Measurements from ENCODE around the gene ERFL. TPM values are rescaled to one million over a fixed set of nuclear protein-coding genes. Genes with fewer than 3 reads are reported as not detected.

Gene ERFL
- total RNA-seq, 2 experiments from 2014 or later, result 1.7 to 1.9 TPM

GRCh38 chr19:41933693-41934426, 5.6 kb upstream of the ERFL start:
- no peak for DNase-seq
- CTCF ChIA-PET, result interaction anchor here (0.5 to 1.6 kb wide), 5 partner anchors 12 to 141 kb away, joined by 3 to 7 read pairs (median 4); no protein-coding TSS in a partner anchor
- intact Hi-C loops (cut with DNase I, micrococcal nuclease), result loop anchor here (1.0 to 2.0 kb wide), 3 partner anchors 17 to 61 kb away; no protein-coding TSS in a partner anchor
- Mint-ChIP-seq H3K9me3 (ENCODE audit: low read depth) (no peaks in the 10 kb centered on the region), H3K4me3 (no peak overlapping the region), H3K27me3 (peaks cover 2% of the 10 kb centered on the region), H3K4me1 (peaks cover 43% of the 10 kb centered on the region), H3K27ac (peak overlapping the region; percentile 8), H3K36me3 (ENCODE audit: low read depth) (no peaks in the 10 kb centered on the region)
- POLR2A ChIA-PET, result no interaction called here
- no peak for ATAC-seq

- Mint-ChIP-seq H3K4me3 (no peak overlapping the region), H3K9me3 (ENCODE audit: low read depth) (no peaks in the 10 kb centered on the region), H3K36me3 (ENCODE audit: low read depth) (no peaks in the 10 kb centered on the region), H3K27me3 (peaks cover 2% of the 10 kb centered on the region), H3K27ac (no peak overlapping the region), H3K4me1 (peaks cover 45% of the 10 kb centered on the region)
- intact Hi-C loops (cut with DNase I, micrococcal nuclease), result no loop called here
- CTCF ChIA-PET, result interaction anchor here (1.6 kb wide), 1 partner anchor 13 kb away, joined by 7 read pairs; no protein-coding TSS in a partner anchor
- POLR2A ChIA-PET, result no interaction called here
- no peak for ATAC-seq
- DNase-seq, result no peak
These were observed 4.6 kb upstream of the ERFL start for GRCh38 chr19:41932720-41933332.

- Mint-ChIP-seq H3K27me3 (peaks cover 2% of the 10 kb centered on the region), H3K27ac (no peak overlapping the region), H3K4me3 (no peak overlapping the region), H3K4me1 (peaks cover 45% of the 10 kb centered on the region), H3K9me3 (ENCODE audit: low read depth) (no peaks in the 10 kb centered on the region), H3K36me3 (ENCODE audit: low read depth) (no peaks in the 10 kb centered on the region)
- intact Hi-C loops (cut with DNase I, micrococcal nuclease), result no loop called here
- CTCF ChIA-PET, result no interaction called here
- ATAC-seq (no peak), DNase-seq (no peak)
- POLR2A ChIA-PET, result no interaction called here
These were observed 4.0 kb upstream of the ERFL start for GRCh38 chr19:41932259-41932719.

GRCh38 chr19:41930926-41931592, 2.8 kb upstream of the ERFL start:
- ChIA-PET CTCF (interaction anchor here (0.8 to 1.7 kb wide), 3 partner anchors 15 to 26 kb away, joined by 3 to 8 read pairs (median 3); no protein-coding TSS in a partner anchor), POLR2A (no interaction called here)
- Mint-ChIP-seq H3K27ac (no peak overlapping the region), H3K4me3 (no peak overlapping the region), H3K9me3 (ENCODE audit: low read depth) (no peaks in the 10 kb centered on the region), H3K27me3 (peaks cover 2% of the 10 kb centered on the region), H3K4me1 (peaks cover 39% of the 10 kb centered on the region), H3K36me3 (ENCODE audit: low read depth) (no peaks in the 10 kb centered on the region)
- DNase-seq, result no peak
- intact Hi-C loops (cut with DNase I, micrococcal nuclease), result no loop called here
- ATAC-seq, result no peak

- Mint-ChIP-seq H3K4me1 (peaks cover 35% of the 10 kb centered on the region), H3K27me3 (peaks cover 2% of the 10 kb centered on the region), H3K36me3 (ENCODE audit: low read depth) (no peaks in the 10 kb centered on the region), H3K27ac (no peak overlapping the region), H3K4me3 (no peak overlapping the region), H3K9me3 (ENCODE audit: low read depth) (no peaks in the 10 kb centered on the region)
- CTCF ChIA-PET, result interaction anchor here (1.1 to 1.7 kb wide), 5 partner anchors 12 to 44 kb away, joined by 3 to 8 read pairs (median 3); no protein-coding TSS in a partner anchor
- no peak for ATAC-seq
- intact Hi-C loops (cut with DNase I, micrococcal nuclease), result no loop called here
- no peak for DNase-seq
- POLR2A ChIA-PET, result no interaction called here
These were observed 2.1 kb upstream of the ERFL start for GRCh38 chr19:41930322-41930722.

- Mint-ChIP-seq H3K27me3 (no peaks in the 10 kb centered on the region), H3K36me3 (ENCODE audit: low read depth) (no peaks in the 10 kb centered on the region), H3K9me3 (ENCODE audit: low read depth) (no peaks in the 10 kb centered on the region), H3K4me1 (peaks cover 28% of the 10 kb centered on the region), H3K27ac (no peak overlapping the region), H3K4me3 (peak overlapping the region; percentile 77)
- ChIA-PET CTCF (interaction anchor here (1.1 to 1.7 kb wide), 5 partner anchors 13 to 43 kb away, joined by 3 to 8 read pairs (median 3); no protein-coding TSS in a partner anchor), POLR2A (no interaction called here)
- ATAC-seq, result no peak
- intact Hi-C loops (cut with DNase I, micrococcal nuclease), result loop anchor here (2.0 to 5.0 kb wide), 3 partner anchors 15 to 43 kb away; no protein-coding TSS in a partner anchor
- peak; percentile 9 for DNase-seq
These were observed 1.4 kb upstream of the ERFL start for GRCh38 chr19:41929536-41930071.

GRCh38 chr19:41928754-41929535, 696 bp upstream of the ERFL start:
- Mint-ChIP-seq H3K9me3 (ENCODE audit: low read depth) (no peaks in the 10 kb centered on the region), H3K4me1 (peaks cover 24% of the 10 kb centered on the region), H3K27me3 (no peaks in the 10 kb centered on the region), H3K27ac (peak overlapping the region; percentile 81), H3K36me3 (ENCODE audit: low read depth) (no peaks in the 10 kb centered on the region), H3K4me3 (peak overlapping the region; percentile 77)
- DNase-seq (peak; percentile 56), ATAC-seq (peak; percentile 76)
- ChIA-PET POLR2A (no interaction called here), CTCF (interaction anchor here (1.0 to 1.5 kb wide), 3 partner anchors 14 to 42 kb away, joined by 3 to 4 read pairs (median 3); no protein-coding TSS in a partner anchor)
- intact Hi-C loops (cut with DNase I, micrococcal nuclease), result loop anchor here (2.0 to 5.0 kb wide), 3 partner anchors 14 to 42 kb away; no protein-coding TSS in a partner anchor

- CTCF ChIA-PET, result interaction anchor here (0.6 to 1.5 kb wide), 4 partner anchors 14 to 55 kb away, joined by 3 to 4 read pairs (median 3); no protein-coding TSS in a partner anchor
- ATAC-seq (peak; percentile 6), DNase-seq (peak; percentile 49)
- POLR2A ChIA-PET, result no interaction called here
- Mint-ChIP-seq H3K9me3 (ENCODE audit: low read depth) (no peaks in the 10 kb centered on the region), H3K36me3 (ENCODE audit: low read depth) (no peaks in the 10 kb centered on the region), H3K4me3 (peak overlapping the region; percentile 77), H3K27ac (no peak overlapping the region), H3K27me3 (peaks cover 4% of the 10 kb centered on the region), H3K4me1 (peaks cover 24% of the 10 kb centered on the region)
- intact Hi-C loops (cut with DNase I, micrococcal nuclease), result loop anchor here (2.0 to 5.0 kb wide), 3 partner anchors 13 to 41 kb away; no protein-coding TSS in a partner anchor
These were observed 604 bp downstream of the ERFL start for GRCh38 chr19:41927497-41928192.

GRCh38 chr19:41926763-41927496, 1.3 kb downstream of the ERFL start:
- H3K27ac Mint-ChIP-seq, result no peak overlapping the region
- CTCF ChIA-PET, result interaction anchor here (1.4 to 1.5 kb wide), 2 partner anchors 24 to 54 kb away, joined by 3 to 4 read pairs; no protein-coding TSS in a partner anchor
- peaks cover 9% of the 10 kb centered on the region for H3K27me3 Mint-ChIP-seq
- intact Hi-C loops (cut with DNase I, micrococcal nuclease), result loop anchor here in 1 of 2 experiments (5.0 kb wide), 1 partner anchor 40 kb away; no protein-coding TSS in a partner anchor
- ATAC-seq (no peak), DNase-seq (peak; percentile 5)
- H3K9me3 Mint-ChIP-seq (ENCODE audit: low read depth), result no peaks in the 10 kb centered on the region
- POLR2A ChIA-PET, result no interaction called here
- H3K4me3 Mint-ChIP-seq, result no peak overlapping the region
- H3K4me1 Mint-ChIP-seq, result peaks cover 29% of the 10 kb centered on the region
- no peaks in the 10 kb centered on the region for H3K36me3 Mint-ChIP-seq (ENCODE audit: low read depth)
